MM.1S (cell line): ENCODE data around the gene SUPT6H.

Experiments used
- DNase-seq: peaks from one replicate; pipeline ENCODE4 v3.0.0-alpha.2; 2015
- H2AFZ ChIP-seq: fragments of 300-600 bp; sonication (generic); 2 replicates; pipeline ENCODE4 v1.6.0; 2016; ENCODE audit warnings: antibody characterized with exemption, low read length
- H3F3A ChIP-seq: fragments of 300-600 bp; sonication (generic); 2 replicates; pipeline ENCODE4 v1.6.1; 2016; ENCODE audit warnings: mild to moderate bottlenecking, antibody characterized with exemption, low read length, moderate library complexity, mixed read lengths; ENCODE audit not compliant: insufficient read depth
- H3K27ac ChIP-seq: fragments of 300-600 bp; sonication (generic); 2 replicates; pipeline ENCODE4 v1.5.1; 2016; ENCODE audit warnings: mild to moderate bottlenecking, low read length
- H3K27me3 ChIP-seq: fragments of 300-600 bp; sonication (generic); replicated peaks from 2 replicates; pipeline ENCODE4 v1.6.0; 2016; ENCODE audit warnings: low read length; ENCODE audit not compliant: insufficient read depth
- H3K36me3 ChIP-seq: fragments of 300-600 bp; sonication (generic); replicated peaks from 2 replicates; pipeline ENCODE4 v1.6.1; 2016; ENCODE audit warnings: mild to moderate bottlenecking, low read length, mixed read lengths; ENCODE audit not compliant: insufficient read depth
- H3K4me1 ChIP-seq: fragments of 300-600 bp; sonication (generic); 2 replicates; pipeline ENCODE4 v1.6.1; 2016; ENCODE audit warnings: low read length, mixed read lengths
- H3K4me2 ChIP-seq: fragments of 300-600 bp; sonication (generic); 2 replicates; pipeline ENCODE4 v1.6.0; 2016; ENCODE audit warnings: low read depth, low read length
- H3K4me3 ChIP-seq: fragments of 300-600 bp; sonication (generic); 2 replicates; pipeline ENCODE4 v1.5.1; 2016; ENCODE audit warnings: low read length, mixed read lengths
- H3K79me2 ChIP-seq: fragments of 300-600 bp; sonication (generic); 2 replicates; pipeline ENCODE4 v1.6.1; 2016; ENCODE audit warnings: mixed run types, low read length, mixed read lengths
- H3K9ac ChIP-seq: fragments of 300-600 bp; sonication (generic); 2 replicates; pipeline ENCODE4 v1.6.1; 2016; ENCODE audit warnings: low read length, mixed read lengths
- H3K9me2 ChIP-seq: fragments of 300-600 bp; sonication (generic); replicated peaks from 2 replicates; pipeline ENCODE4 v1.6.1; 2016; ENCODE audit warnings: mild to moderate bottlenecking, low read length, mixed read lengths; ENCODE audit not compliant: insufficient read depth
- H3K9me3 ChIP-seq: fragments of 300-600 bp; sonication (generic); replicated peaks from 2 replicates; pipeline ENCODE4 v1.6.1; 2016; ENCODE audit warnings: mild to moderate bottlenecking, low read length, mixed read lengths; ENCODE audit not compliant: insufficient read depth
- H4K20me1 ChIP-seq: fragments of 300-600 bp; sonication (generic); 2 replicates; pipeline ENCODE4 v1.6.1; 2016; ENCODE audit warnings: mild to moderate bottlenecking, low read length, moderate library complexity, mixed read lengths; ENCODE audit not compliant: insufficient read depth
- EZH2 ChIP-seq: fragments of 300-600 bp; sonication (generic); optimal IDR thresholded peaks from 2 replicates; pipeline ENCODE3; 2017; ENCODE audit warnings: low read depth, mild to moderate bottlenecking, antibody characterized with exemption, low read length, mixed read lengths
- EZH2phosphoT487 ChIP-seq: fragments of 300-600 bp; sonication (generic); IDR thresholded peaks from 2 replicates; pipeline ENCODE4 v1.6.1; 2018; ENCODE audit warnings: antibody characterized with exemption, low read length
- TF ChIP-seq, protein P1 (sequence below): fragments of 300-600 bp; sonication (generic); IDR thresholded peaks from 2 replicates; pipeline ENCODE4 v1.5.1; 2016; ENCODE audit warnings: antibody characterized with exemption, low read length, mixed read lengths

SUPT6H gene

GRCh38 chr17:28714281-28714680, 52.3 kb downstream of the SUPT6H start:
- TF ChIP-seq EZH2, result no peak
- TF ChIP-seq, protein P1, sequence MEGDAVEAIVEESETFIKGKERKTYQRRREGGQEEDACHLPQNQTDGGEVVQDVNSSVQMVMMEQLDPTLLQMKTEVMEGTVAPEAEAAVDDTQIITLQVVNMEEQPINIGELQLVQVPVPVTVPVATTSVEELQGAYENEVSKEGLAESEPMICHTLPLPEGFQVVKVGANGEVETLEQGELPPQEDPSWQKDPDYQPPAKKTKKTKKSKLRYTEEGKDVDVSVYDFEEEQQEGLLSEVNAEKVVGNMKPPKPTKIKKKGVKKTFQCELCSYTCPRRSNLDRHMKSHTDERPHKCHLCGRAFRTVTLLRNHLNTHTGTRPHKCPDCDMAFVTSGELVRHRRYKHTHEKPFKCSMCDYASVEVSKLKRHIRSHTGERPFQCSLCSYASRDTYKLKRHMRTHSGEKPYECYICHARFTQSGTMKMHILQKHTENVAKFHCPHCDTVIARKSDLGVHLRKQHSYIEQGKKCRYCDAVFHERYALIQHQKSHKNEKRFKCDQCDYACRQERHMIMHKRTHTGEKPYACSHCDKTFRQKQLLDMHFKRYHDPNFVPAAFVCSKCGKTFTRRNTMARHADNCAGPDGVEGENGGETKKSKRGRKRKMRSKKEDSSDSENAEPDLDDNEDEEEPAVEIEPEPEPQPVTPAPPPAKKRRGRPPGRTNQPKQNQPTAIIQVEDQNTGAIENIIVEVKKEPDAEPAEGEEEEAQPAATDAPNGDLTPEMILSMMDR, result no peak
- TF ChIP-seq EZH2phosphoT487, result no peak
- no peaks in the 10 kb centered on the region for H3K36me3 ChIP-seq
- H3K27ac ChIP-seq, result no peak overlapping the region
- H2AFZ ChIP-seq, result no peak overlapping the region
- peaks cover 65% of the 10 kb centered on the region for H3K27me3 ChIP-seq
- no peak overlapping the region for H3K4me2 ChIP-seq
- H3K4me1 ChIP-seq, result 0 out of 2 replicates have a peak, but pooled peaks cover 3% of the 10 kb centered on the region
- DNase-seq, result no peak
- H3K79me2 ChIP-seq, result no peaks in the 10 kb centered on the region
- no peak overlapping the region for H3K4me3 ChIP-seq
- H4K20me1 ChIP-seq, result no peaks in the 10 kb centered on the region
- H3F3A ChIP-seq, result 0 out of 2 replicates have a peak, but pooled peaks cover 4% of the 10 kb centered on the region
- no peak overlapping the region for H3K9ac ChIP-seq
- no peaks in the 10 kb centered on the region for H3K9me2 ChIP-seq
- H3K9me3 ChIP-seq, result no peaks in the 10 kb centered on the region

- Histone ChIP-seq H2AFZ (no peak overlapping the region), H3K9me2 (no peaks in the 10 kb centered on the region), H3K36me3 (no peaks in the 10 kb centered on the region), H3F3A (peaks cover 7% of the 10 kb centered on the region), H3K4me2 (no peak overlapping the region), H3K79me2 (peaks cover 5% of the 10 kb centered on the region), H3K9ac (no peak overlapping the region), H3K4me3 (no peak overlapping the region), H3K27ac (no peak overlapping the region), H3K9me3 (no peaks in the 10 kb centered on the region), H3K4me1 (0 out of 2 replicates have a peak, but pooled peaks cover 3% of the 10 kb centered on the region), H3K27me3 (peaks cover 65% of the 10 kb centered on the region), H4K20me1 (no peaks in the 10 kb centered on the region)
- no peak for DNase-seq
- no peak for TF ChIP-seq EZH2
- TF ChIP-seq, protein P1, result no peak
- TF ChIP-seq EZH2phosphoT487, result no peak
Observed at GRCh38 chr17:28715217-28715616, 53.2 kb downstream of the SUPT6H start.

DNA sequence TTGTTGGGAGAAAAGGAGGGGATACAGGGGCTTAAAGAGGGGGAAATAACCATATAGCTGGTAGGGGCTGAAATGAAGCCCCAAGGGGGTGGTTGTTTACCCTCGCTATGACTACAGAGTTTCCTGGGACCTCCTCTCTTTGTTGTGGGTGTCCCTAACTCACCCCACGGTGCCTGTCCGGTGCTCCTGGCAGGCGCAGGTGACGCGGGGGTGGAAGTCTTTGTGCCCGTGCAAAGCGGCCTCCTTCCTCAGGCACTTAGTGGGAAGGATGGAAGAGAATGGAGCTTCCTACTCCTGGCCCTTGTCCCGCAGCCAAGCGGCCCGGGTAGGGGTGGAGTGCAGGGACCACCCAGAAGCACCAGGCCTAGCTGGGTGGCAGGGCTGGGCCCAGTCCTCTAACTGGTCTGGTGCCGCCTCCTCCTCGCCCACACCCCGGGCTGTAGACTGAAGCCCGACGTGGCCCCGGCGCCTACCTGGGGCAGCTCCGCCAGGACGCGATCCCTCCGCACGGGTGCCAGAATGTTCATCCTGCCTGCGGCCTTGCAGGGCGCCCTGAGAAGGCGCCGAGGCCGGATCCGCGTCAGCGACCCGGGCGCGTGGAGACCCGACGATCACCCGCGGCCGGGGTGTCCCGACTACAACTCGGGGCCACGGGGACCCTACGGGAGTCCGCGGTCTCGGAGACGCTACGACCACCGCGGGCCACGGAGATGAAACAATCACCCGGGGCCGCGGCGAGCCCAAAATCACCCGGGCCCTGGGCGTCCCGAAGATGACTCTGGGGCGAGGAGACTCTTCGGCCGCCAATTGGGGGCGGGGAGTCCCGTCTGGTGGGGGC, 55.0 kb downstream of the SUPT6H start:
- Histone ChIP-seq H3K9me2 (no peaks in the 10 kb centered on the region), H3K27ac (no peak overlapping the region), H3K9me3 (no peaks in the 10 kb centered on the region), H3F3A (peaks cover 23% of the 10 kb centered on the region), H3K79me2 (peaks cover 22% of the 10 kb centered on the region), H3K9ac (no peak overlapping the region), H3K4me3 (no peak overlapping the region), H3K4me2 (no peak overlapping the region), H3K27me3 (peaks cover 63% of the 10 kb centered on the region), H3K4me1 (no peaks in the 10 kb centered on the region), H4K20me1 (0 out of 2 replicates have a peak, but pooled peaks cover 6% of the 10 kb centered on the region), H3K36me3 (peaks cover 9% of the 10 kb centered on the region; the same call in 1 of the 2 replicates), H2AFZ (no peak overlapping the region)
- no peak for TF ChIP-seq EZH2phosphoT487
- TF ChIP-seq, protein P1, result no peak
- no peak for TF ChIP-seq EZH2
- no peak for DNase-seq
